Psoas muscle (tissue), 8 donors: ENCODE measurements around the gene SORBS2. TPM values are rescaled to one million over a fixed set of nuclear protein-coding genes. Genes with fewer than 3 reads are reported as not detected.
"Not testable (repeated sequence)": the region's sequence is repeated elsewhere in the genome, so short reads cannot be mapped to it uniquely, and the experiment has no call there.

Experiments used
- ATAC-seq, 4 donors: fragments of 200-7000 bp; cut with Tn5 transposase; one replicate each; pipeline ENCODE4 v1.9.1; 2020; ENCODE audit warnings: moderate library complexity in 3 of 4, mild to moderate bottlenecking in 2 of 4
- DNase-seq, 2 donors: peaks; one replicate each; pipeline ENCODE4 v3.0.0-alpha.2; 2020
- H3K27ac ChIP-seq: fragments of 200-600 bp; one replicate; pipeline ENCODE4 v1.8.0; 2022
- H3K27me3 ChIP-seq, 3 donors: fragments of 200-600 bp in 1 of 3; one replicate each; pipeline versions ENCODE4 v1.6.1 to v1.8.0; 2013 to 2022; ENCODE audit warnings: low read length in 2 of 3, mild to moderate bottlenecking in 2 of 3, moderate library complexity in 1 of 3; ENCODE audit not compliant: insufficient read depth in 3 of 3
- H3K36me3 ChIP-seq, 2 donors: fragments of 200-600 bp in 1 of 2; one replicate each; pipeline versions ENCODE4 v1.6.1 to v1.8.0; 2013 to 2022; ENCODE audit warnings: low read depth in 1 of 2, mild to moderate bottlenecking in 1 of 2, moderate library complexity in 1 of 2; ENCODE audit not compliant: insufficient read depth in 1 of 2
- H3K4me1 ChIP-seq: fragments of 200-600 bp; one replicate; pipeline ENCODE4 v1.8.0; 2022
- H3K4me3 ChIP-seq: fragments of 200-600 bp; one replicate; pipeline ENCODE4 v1.8.0; 2022; ENCODE audit warnings: mild to moderate bottlenecking
- H3K9me3 ChIP-seq: fragments of 200-600 bp; one replicate; pipeline ENCODE4 v1.8.0; 2022
- CTCF ChIP-seq: fragments of 200-600 bp; IDR thresholded peaks from one replicate; pipeline ENCODE4 v1.8.0; 2022; ENCODE audit warnings: antibody characterized with exemption
- WGBS, 3 donors: extraction: QIAGEN DNeasy Blood & Tissue Kit; methylation state at CpG; one replicate each; pipeline versions ENCODE4 v1.1.6 to v1.1.7; 2013; 5-methylcytosine and 5-hydroxymethylcytosine counted together
- intact Hi-C, 2 donors: fragments of 100-400 bp; cut with DNase I; formaldehyde crosslinking; loops; one replicate each; pipeline versions ENCODE4 v1.11.0 to v1.14.2; 2022
- long read RNA-seq, 2 donors: library from polyadenylated mRNA; unstranded; transcript quantifications; one replicate each; pipeline ENCODE4 v2.0.0, GENCODE V29; 2021
- polyA plus RNA-seq, 3 donors: library from polyadenylated mRNA; stranded (reverse); fragments of 200-250 nt; gene quantifications; one replicate each; pipeline ENCODE4 v1.2.3, GENCODE V29; 2013
- total RNA-seq, 4 donors: library from RNA; stranded (reverse); fragmentation: NEBNext Ultra II Directional in 2 of 4; extraction: Animal tissue kit (Norgen Biotek cat#: 25700) in 2 of 4; gene quantifications; one replicate each; pipeline versions ENCODE4 v1.2.1 to v1.2.4, GENCODE V29; 2021 to 2023
- donor health status: healthy with polysubstance abuse.
- donor health status: DM: no; HTN: no; CAD: no; lungs with moderate emphysema.
- donor health status: Bipolar disorder and iron deficiency.
- donor health status: healthy.
- donor health status: DM: yes; HTN: yes; CAD: no.
- donor health status: DM: no; HTN: no; CAD: no.
- donor health status: DM: no; HTN: no; CAD: no.
- donor health status: DM: yes; HTN: yes; CAD: no.

SORBS2 gene
- total RNA-seq = 10 to 100 TPM in 3 of 4 donors, 1 to 10 TPM in 1; 5.9 to 30.4 (median 19.8) TPM
- polyA plus RNA-seq = 1 to 10 TPM; 2.5 to 7.2 (median 6.0) TPM
- long read RNA-seq, donor 1, partial matches to known transcripts = 0 of 1 reads
- long read RNA-seq, donor 1, other reads (novel, unspliced or antisense) = 1 of 1 reads
- long read RNA-seq, donor 2, partial matches to known transcripts = 2 of 12 reads
- long read RNA-seq, donor 2, other reads (novel, unspliced or antisense) = 5 of 12 reads

GRCh38 chr4:185811509-185812364 lies at the start of gene SORBS2:
TSS of gene SORBS2 (minus strand) at chr4:185812194. CDS start at chr4:185690571, 121,623 bp downstream.
- Histone ChIP-seq H3K9me3 (no peaks in the 10 kb centered on the region), H3K36me3 (no peaks in the 10 kb centered on the region), H3K4me1 (no peaks in the 10 kb centered on the region), H3K27ac (no peak within 1 kb of the TSS), H3K4me3 (peak within 1 kb of the TSS; percentile 43), H3K27me3 (peaks cover 0 to 12% (median 2%) of the 10 kb centered on the region in 3 donors)
- ATAC-seq (no peak), DNase-seq (no peak)
- no peak for TF ChIP-seq CTCF
- intact Hi-C loops = no loop called here
- WGBS, 3 donors = 38 to 46% (median 42%) methylated on average over 20 of the region's 20 CpGs

GRCh38 chr4:185859111-185859510 lies 47.1 kb upstream of the SORBS2 start:
- Histone ChIP-seq H3K9me3 (no peaks in the 10 kb centered on the region), H3K4me1 (no peaks in the 10 kb centered on the region), H3K4me3 (no peak overlapping the region), H3K27me3 (no peaks in the 10 kb centered on the region), H3K27ac (no peak overlapping the region), H3K36me3 (no peaks in the 10 kb centered on the region)
- no peak for TF ChIP-seq CTCF
- 14 to 28% (median 18%) methylated on average over 7 of the region's 7 CpGs for WGBS, 3 donors
- intact Hi-C loops = no loop called here
- ATAC-seq (no peak), DNase-seq (no peak)

- H3K4me1 ChIP-seq = not testable (repeated sequence)
- 71 to 96% (median 72%) methylated on average over 3 to 4 of the region's 4 CpGs for WGBS, 3 donors
Measured at GRCh38 chr4:185857561-185857960, 45.6 kb upstream of the SORBS2 start.

GRCh38 chr4:185853841-185854240 lies 41.8 kb upstream of the SORBS2 start:
- WGBS, 3 donors = 86 to 92% (median 86%) methylated on average over 3 of the region's 3 CpGs
- no peaks in the 10 kb centered on the region for H3K36me3 ChIP-seq
- intact Hi-C loops = no loop called here
- H3K27ac ChIP-seq = no peak overlapping the region
- ATAC-seq (no peak), DNase-seq (no peak)
- H3K9me3 ChIP-seq = no peaks in the 10 kb centered on the region
- H3K4me1 ChIP-seq = no peaks in the 10 kb centered on the region
- H3K27me3 ChIP-seq = no peaks in the 10 kb centered on the region
- no peak for TF ChIP-seq CTCF
- no peak overlapping the region for H3K4me3 ChIP-seq

More at GRCh38 chr4:185857561-185857960, 45.6 kb upstream of the SORBS2 start:
- H3K4me3 ChIP-seq, H3K9me3 ChIP-seq, H3K27me3 ChIP-seq, H3K27ac ChIP-seq, DNase-seq, H3K36me3 ChIP-seq, intact Hi-C loops, ATAC-seq: not testable (repeated sequence)

- ATAC-seq (no peak), DNase-seq (no peak)
- Histone ChIP-seq H3K4me1 (no peaks in the 10 kb centered on the region), H3K9me3 (no peaks in the 10 kb centered on the region), H3K27me3 (no peaks in the 10 kb centered on the region), H3K27ac (no peak overlapping the region), H3K36me3 (no peaks in the 10 kb centered on the region), H3K4me3 (no peak overlapping the region)
- TF ChIP-seq CTCF = no peak
- 78 to 88% (median 80%) methylated on average over 1 of the region's 1 CpG for whole genome bisulfite sequencing, 3 donors
- intact Hi-C loops = no loop called here
Measured at GRCh38 chr4:185852961-185853360, 41.0 kb upstream of the SORBS2 start.
